Measurements from ENCODE around the gene ABCA7.
"Not testable (repeated sequence)": the region's sequence is repeated elsewhere in the genome, so short reads cannot be mapped to it uniquely, and the experiment has no call there.

The ABCA7 gene

DNA sequence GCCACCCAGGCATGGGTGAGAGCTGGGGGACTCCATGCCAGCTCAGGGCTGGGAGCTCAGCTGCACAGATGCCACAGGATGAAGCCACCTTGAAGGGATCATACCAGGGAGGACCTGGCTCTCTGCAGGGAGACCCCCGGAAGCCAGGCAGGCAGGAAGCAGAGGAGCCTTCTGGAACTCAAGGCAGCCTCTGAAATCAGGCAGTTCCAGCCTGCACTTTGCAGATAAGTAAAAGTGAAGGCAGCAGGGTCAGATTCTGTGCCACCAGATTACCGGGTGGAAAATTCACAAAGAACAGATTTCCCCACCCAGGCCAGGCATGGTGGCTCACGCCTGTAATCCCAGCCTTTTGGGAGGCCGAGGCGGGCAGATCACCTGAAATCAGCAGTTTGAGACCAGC lies 21.5 kb upstream of the ABCA7 start:
- Mint-ChIP-seq H3K36me3 (ENCODE audit: low read depth) (peaks cover 53% of the 10 kb centered on the region), H3K4me1 (ENCODE audit: low read depth) (peaks cover 52% of the 10 kb centered on the region), H3K9me3 (no peaks in the 10 kb centered on the region), H3K4me3 (peak overlapping the region; percentile 93), H3K27ac (peak overlapping the region; percentile 87), H3K27me3 (no peaks in the 10 kb centered on the region)
- no peak for DNase-seq

- H3K4me3 Mint-ChIP-seq, result peak overlapping the region; percentile 93
- no peaks in the 10 kb centered on the region for H3K27me3 Mint-ChIP-seq
- no peak for DNase-seq
- H3K36me3 Mint-ChIP-seq (ENCODE audit: low read depth), result peaks cover 46% of the 10 kb centered on the region
- H3K9me3 Mint-ChIP-seq, result no peaks in the 10 kb centered on the region
- H3K4me1 Mint-ChIP-seq (ENCODE audit: low read depth), result peaks cover 52% of the 10 kb centered on the region
- peak overlapping the region; percentile 87 for H3K27ac Mint-ChIP-seq
Observed at GRCh38 chr19:1018932-1019615, 20.8 kb upstream of the ABCA7 start.

DNA sequence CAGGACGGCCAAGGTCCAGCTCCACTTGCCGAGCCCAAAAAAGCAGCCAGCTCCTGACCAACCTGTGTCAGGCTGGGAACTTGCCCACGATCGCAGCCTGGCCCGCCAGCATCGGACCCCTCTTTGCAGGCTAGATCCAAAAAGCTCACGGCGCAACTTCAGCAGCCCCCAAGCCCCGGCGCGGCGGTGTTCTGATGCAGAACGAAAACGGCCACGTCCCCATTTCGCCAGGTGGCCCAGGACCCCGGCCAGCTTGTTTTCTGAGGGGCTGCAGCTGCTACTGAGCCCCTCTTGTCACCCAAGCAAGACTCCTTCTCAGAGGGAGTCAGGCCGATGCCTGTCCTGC lies 20.3 kb upstream of the ABCA7 start:
- DNase-seq, result no peak
- no peaks in the 10 kb centered on the region for H3K9me3 Mint-ChIP-seq
- H3K4me1 Mint-ChIP-seq (ENCODE audit: low read depth), result peaks cover 50% of the 10 kb centered on the region
- H3K27ac Mint-ChIP-seq, result peak overlapping the region; percentile 93
- peak overlapping the region; percentile 93 for H3K4me3 Mint-ChIP-seq
- H3K27me3 Mint-ChIP-seq, result no peaks in the 10 kb centered on the region
- H3K36me3 Mint-ChIP-seq (ENCODE audit: low read depth), result peaks cover 43% of the 10 kb centered on the region

DNA sequence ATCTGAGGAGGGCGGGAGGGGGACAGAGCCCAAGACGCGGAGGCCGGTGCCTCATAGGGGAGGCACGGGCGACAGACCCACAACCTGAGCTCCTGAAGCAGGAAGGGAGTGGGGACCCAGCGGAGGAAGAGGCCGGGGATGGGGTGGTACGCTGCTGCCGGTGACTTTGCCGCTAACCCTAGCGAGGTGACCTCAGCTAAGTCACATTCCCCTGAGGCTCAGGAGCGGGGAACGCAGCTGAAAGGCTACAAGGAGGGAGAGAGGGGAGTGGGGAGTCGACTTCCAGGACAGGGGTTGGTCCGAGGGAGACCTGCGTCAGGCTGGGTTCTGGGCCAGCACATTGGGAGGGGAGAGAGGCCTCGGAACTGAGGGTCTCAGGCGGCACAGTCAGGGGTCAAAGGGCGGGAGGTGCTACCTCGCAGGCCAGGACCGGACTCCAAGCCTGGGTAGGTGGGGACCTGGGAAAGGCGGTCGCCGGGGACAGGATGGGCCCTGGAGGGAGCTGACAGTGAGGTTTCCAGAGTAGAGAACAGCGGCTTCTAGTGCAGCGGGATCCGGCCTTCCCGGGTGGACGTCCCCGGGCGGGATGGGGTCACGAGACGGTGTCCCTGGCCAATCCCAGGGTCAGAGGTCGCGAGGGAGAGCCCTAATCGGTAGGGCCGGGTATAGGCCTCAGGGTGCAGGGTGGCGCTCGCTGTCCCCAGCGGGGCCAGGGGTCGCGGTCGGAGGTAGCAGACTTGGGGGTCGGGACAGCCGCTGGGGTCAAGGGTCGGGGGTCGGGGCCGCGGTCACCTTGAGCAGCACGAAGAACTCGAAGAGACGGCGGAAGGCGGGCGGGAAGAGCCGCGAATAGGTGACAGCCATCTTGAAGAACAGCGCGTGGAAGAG lies 19.7 kb upstream of the ABCA7 start:
- peak overlapping the region; percentile 93 for H3K27ac Mint-ChIP-seq
- peaks cover 52% of the 10 kb centered on the region for H3K4me1 Mint-ChIP-seq (ENCODE audit: low read depth)
- H3K36me3 Mint-ChIP-seq (ENCODE audit: low read depth), result peaks cover 43% of the 10 kb centered on the region
- peak; percentile 65 for DNase-seq
- H3K27me3 Mint-ChIP-seq, result no peaks in the 10 kb centered on the region
- no peaks in the 10 kb centered on the region for H3K9me3 Mint-ChIP-seq
- peak overlapping the region; percentile 93 for H3K4me3 Mint-ChIP-seq

DNA sequence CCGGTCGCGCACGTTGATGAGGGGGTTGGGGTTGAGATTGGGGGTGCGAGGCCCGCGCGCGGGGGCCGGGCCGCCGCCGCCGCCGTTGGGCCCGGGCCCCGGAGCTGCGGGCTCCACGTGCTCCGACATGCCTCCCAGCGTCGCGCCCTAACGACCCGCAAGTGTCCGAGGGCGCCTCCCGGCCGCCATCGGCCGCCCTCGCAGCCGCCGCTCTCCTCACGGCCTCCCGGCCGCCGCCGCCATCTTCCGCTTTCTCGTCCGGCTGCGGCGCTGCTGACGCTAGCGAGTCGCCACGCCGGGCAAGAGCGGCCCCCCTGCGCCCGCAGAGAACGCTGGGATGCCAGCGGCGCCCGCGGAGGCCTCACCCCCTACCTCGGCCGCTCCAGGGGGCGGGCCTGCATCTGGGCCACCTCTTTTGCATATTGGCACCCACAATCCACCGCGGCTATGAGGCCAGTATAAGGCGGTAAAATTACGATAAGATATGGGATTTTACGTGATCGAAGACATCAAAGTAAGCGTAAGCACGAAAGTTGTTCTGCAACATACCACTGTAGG lies 19.0 kb upstream of the ABCA7 start, which contains the start of gene TMEM259:
TMEM259 (minus strand) TSS at position 256 of the 558 bp plus-strand sequence; CDS start at position 129, 127 bp downstream.
- H3K27ac Mint-ChIP-seq, result peak within 1 kb of the TSS; percentile 100
- H3K4me1 Mint-ChIP-seq (ENCODE audit: low read depth), result peaks cover 49% of the 10 kb centered on the region
- H3K36me3 Mint-ChIP-seq (ENCODE audit: low read depth), result peaks cover 38% of the 10 kb centered on the region
- no peaks in the 10 kb centered on the region for H3K27me3 Mint-ChIP-seq
- H3K4me3 Mint-ChIP-seq, result peak within 1 kb of the TSS; percentile 93
- H3K9me3 Mint-ChIP-seq, result no peaks in the 10 kb centered on the region
- DNase-seq, result peak; percentile 97

- H3K9me3 Mint-ChIP-seq, H3K27me3 Mint-ChIP-seq, DNase-seq, H3K4me3 Mint-ChIP-seq, H3K27ac Mint-ChIP-seq: not testable (repeated sequence)
- Mint-ChIP-seq H3K36me3 (ENCODE audit: low read depth) (peaks cover 24% of the 10 kb centered on the region), H3K4me1 (ENCODE audit: low read depth) (peaks cover 34% of the 10 kb centered on the region)
Observed at GRCh38 chr19:1023883-1024188, 16.1 kb upstream of the ABCA7 start.

- not testable (repeated sequence) for H3K27me3 Mint-ChIP-seq, H3K4me3 Mint-ChIP-seq, DNase-seq, H3K27ac Mint-ChIP-seq, H3K9me3 Mint-ChIP-seq
- Mint-ChIP-seq H3K4me1 (ENCODE audit: low read depth) (peaks cover 30% of the 10 kb centered on the region), H3K36me3 (ENCODE audit: low read depth) (peaks cover 18% of the 10 kb centered on the region)
Observed at GRCh38 chr19:1025080-1025479, 14.8 kb upstream of the ABCA7 start.

DNA sequence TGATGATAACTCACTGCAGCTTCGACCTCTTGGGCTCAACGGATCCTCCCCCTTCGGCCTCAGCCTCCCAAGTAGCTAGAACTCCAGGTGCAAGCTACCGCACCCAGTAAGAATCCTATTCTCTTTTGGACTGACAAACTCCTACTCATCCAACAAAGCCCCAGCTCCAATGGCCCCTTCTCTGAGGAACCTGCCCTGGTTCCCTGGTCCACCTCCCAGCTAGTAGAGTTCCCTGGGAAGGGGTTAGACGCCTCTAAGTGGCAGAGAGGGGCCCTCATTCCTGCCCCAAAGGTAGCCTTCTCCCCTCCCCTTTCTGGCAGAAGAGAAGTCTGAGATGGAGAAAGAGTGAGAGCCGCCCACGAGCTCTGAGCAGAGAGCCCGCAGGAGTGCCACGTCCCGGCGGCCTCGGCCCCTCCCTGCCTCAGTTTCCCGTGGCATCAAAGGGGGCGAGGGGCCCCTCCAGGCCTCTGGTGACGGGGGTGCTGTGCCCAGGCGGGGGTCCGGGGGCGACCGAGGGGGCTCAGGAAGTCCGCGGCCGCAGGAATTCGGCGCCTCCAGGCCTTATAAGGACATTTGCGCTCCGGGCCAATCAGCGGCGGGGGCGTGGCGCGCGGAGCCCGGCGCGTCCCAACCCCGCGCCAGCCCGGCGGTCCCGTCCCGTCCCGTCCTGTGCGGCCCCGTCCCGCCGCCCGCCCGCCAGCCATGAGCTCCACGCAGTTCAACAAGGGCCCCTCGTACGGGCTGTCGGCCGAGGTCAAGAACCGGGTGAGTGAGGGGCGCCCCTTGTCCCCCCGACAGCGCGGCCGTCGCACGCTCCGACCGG lies 13.7 kb upstream of the ABCA7 start, which contains the start of gene CNN2:
CNN2 (plus strand) TSS at position 649 of the 823 bp plus-strand sequence; CDS start at position 703, 54 bp downstream.
- H3K9me3 Mint-ChIP-seq, result no peaks in the 10 kb centered on the region
- peak; percentile 82 for DNase-seq
- peaks cover 20% of the 10 kb centered on the region for H3K36me3 Mint-ChIP-seq (ENCODE audit: low read depth)
- H3K27ac Mint-ChIP-seq, result peak within 1 kb of the TSS; percentile 91
- peaks cover 38% of the 10 kb centered on the region for H3K4me1 Mint-ChIP-seq (ENCODE audit: low read depth)
- no peaks in the 10 kb centered on the region for H3K27me3 Mint-ChIP-seq
- peak within 1 kb of the TSS; percentile 89 for H3K4me3 Mint-ChIP-seq

- Mint-ChIP-seq H3K9me3 (no peaks in the 10 kb centered on the region), H3K4me3 (peak overlapping the region; percentile 89), H3K27ac (peak overlapping the region; percentile 91), H3K36me3 (ENCODE audit: low read depth) (peaks cover 24% of the 10 kb centered on the region), H3K27me3 (no peaks in the 10 kb centered on the region), H3K4me1 (ENCODE audit: low read depth) (peaks cover 31% of the 10 kb centered on the region)
- DNase-seq, result peak; percentile 60
Observed at GRCh38 chr19:1026783-1027649, 12.9 kb upstream of the ABCA7 start.

GRCh38 chr19:1027650-1028061 lies 12.3 kb upstream of the ABCA7 start:
- Mint-ChIP-seq H3K4me3 (peak overlapping the region; percentile 89), H3K9me3 (no peaks in the 10 kb centered on the region), H3K4me1 (ENCODE audit: low read depth) (peaks cover 35% of the 10 kb centered on the region), H3K27ac (peak overlapping the region; percentile 91), H3K36me3 (ENCODE audit: low read depth) (peaks cover 30% of the 10 kb centered on the region), H3K27me3 (no peaks in the 10 kb centered on the region)
- no peak for DNase-seq

DNA sequence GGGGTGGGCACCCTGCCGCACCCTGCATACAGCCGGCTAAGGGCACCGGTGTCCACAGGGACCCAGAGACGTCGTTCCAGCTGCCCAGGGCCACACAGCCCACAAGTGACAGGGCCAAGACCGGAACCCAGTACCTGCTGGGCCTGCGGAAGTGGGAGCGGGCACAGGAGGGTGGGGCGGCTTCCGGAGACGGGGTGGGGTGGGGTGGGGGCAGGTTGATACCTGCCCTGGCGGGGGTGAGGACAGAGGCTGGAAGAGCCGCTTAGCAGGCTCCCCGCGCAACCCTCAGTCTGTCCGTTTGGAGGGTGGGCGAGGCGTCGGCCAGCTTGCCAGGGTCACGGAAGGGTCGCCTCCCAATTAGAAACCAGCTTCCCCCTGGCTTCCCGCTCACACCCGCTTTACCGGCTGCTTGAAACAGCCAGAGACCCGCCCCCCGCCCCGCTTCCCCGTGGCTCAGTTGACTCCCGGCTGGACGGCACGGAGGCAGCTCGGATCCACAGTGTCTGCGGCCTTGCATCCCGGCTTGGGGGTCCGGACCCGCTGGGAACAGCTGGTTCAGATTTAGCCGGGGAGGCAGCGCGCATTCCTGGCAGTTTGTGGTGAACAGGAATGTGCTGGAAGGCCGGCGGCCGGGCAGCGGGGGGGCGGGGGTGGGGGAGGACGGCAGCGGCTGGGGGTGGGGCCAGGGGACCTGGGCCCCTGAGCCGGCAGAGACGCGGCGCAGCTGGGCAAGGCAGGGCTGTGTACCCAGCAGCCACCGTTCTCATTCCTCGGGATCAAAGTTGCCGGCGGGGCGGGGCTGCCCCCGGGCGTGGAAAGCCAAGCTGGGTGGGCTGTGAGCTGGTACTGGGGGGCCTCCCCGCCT lies 11.6 kb upstream of the ABCA7 start:
- peak overlapping the region; percentile 89 for H3K4me3 Mint-ChIP-seq
- H3K36me3 Mint-ChIP-seq (ENCODE audit: low read depth), result peaks cover 37% of the 10 kb centered on the region
- H3K27ac Mint-ChIP-seq, result peak overlapping the region; percentile 81
- H3K9me3 Mint-ChIP-seq, result no peaks in the 10 kb centered on the region
- no peaks in the 10 kb centered on the region for H3K27me3 Mint-ChIP-seq
- peak; percentile 69 for DNase-seq
- H3K4me1 Mint-ChIP-seq (ENCODE audit: low read depth), result peaks cover 37% of the 10 kb centered on the region

- Mint-ChIP-seq H3K9me3 (no peaks in the 10 kb centered on the region), H3K4me3 (no peak overlapping the region), H3K36me3 (ENCODE audit: low read depth) (peaks cover 48% of the 10 kb centered on the region), H3K4me1 (ENCODE audit: low read depth) (peaks cover 33% of the 10 kb centered on the region), H3K27me3 (no peaks in the 10 kb centered on the region), H3K27ac (peak overlapping the region; percentile 33)
- no peak for DNase-seq
Observed at GRCh38 chr19:1032264-1032867, 7.5 kb upstream of the ABCA7 start.

All from activated T-cell treated with anti-CD3 and anti-CD28 coated beads, Interleukin-2, amount 50 U/mL, for 24 hours (primary cell).